HepG2 (cell line): ENCODE measurements around the gene NRP1. TPM values are rescaled to one million over a fixed set of nuclear protein-coding genes. Genes with fewer than 3 reads are reported as not detected.

Experiments used
- DR1 ChIP-seq: sonication (generic); formaldehyde crosslinking; IDR thresholded peaks from 2 replicates; pipeline ENCODE4 v1.8.0; 2021; ENCODE audit warnings: mild to moderate bottlenecking, missing genetic modification reagents, inconsistent platforms
- E2F1 ChIP-seq: sonication (generic); formaldehyde crosslinking; IDR thresholded peaks from 2 replicates; pipeline ENCODE4 v1.5.0; 2020; ENCODE audit warnings: missing genetic modification reagents
- FOSL2 ChIP-seq: sonication (generic); formaldehyde crosslinking; IDR thresholded peaks from 2 replicates; pipeline ENCODE4 v1.4.0; 2020; ENCODE audit warnings: missing genetic modification reagents
- GLI4 ChIP-seq: sonication (generic); formaldehyde crosslinking; IDR thresholded peaks from 2 replicates; pipeline ENCODE4 v1.5.1; 2020; ENCODE audit warnings: missing genetic modification reagents, mild to moderate bottlenecking, moderate library complexity, borderline replicate concordance
- ISX ChIP-seq: sonication (generic); formaldehyde crosslinking; conservative IDR thresholded peaks from 2 replicates; pipeline ENCODE4 v1.5.0; 2020; ENCODE audit warnings: missing genetic modification reagents
- JARID2 ChIP-seq: sonication (generic); formaldehyde crosslinking; IDR thresholded peaks from 2 replicates; pipeline ENCODE4 v1.8.1; 2023; ENCODE audit warnings: missing genetic modification reagents, inconsistent platforms; ENCODE audit not compliant: insufficient replicate concordance
- MIXL1 ChIP-seq: IDR thresholded peaks from 2 replicates; pipeline ENCODE4 v1.6.1; 2016
- MLX ChIP-seq: IDR thresholded peaks from 2 replicates; pipeline ENCODE4 v1.6.1; 2016
- PLRG1 ChIP-seq: fragments of 450-650 bp; conservative IDR thresholded peaks from 2 replicates; pipeline ENCODE4 v1.6.1; 2016
- RBM39 ChIP-seq: fragments of 200-400 bp; formaldehyde crosslinking; IDR thresholded peaks from one replicate; pipeline ENCODE4 v1.6.1; 2018; ENCODE audit warnings: antibody characterized with exemption, mild to moderate bottlenecking, low read depth, low read length; ENCODE audit not compliant: poor library complexity, severe bottlenecking
- TCF7L2 ChIP-seq: IDR thresholded peaks from 2 replicates; pipeline ENCODE4 v1.6.1; 2011; ENCODE audit warnings: mild to moderate bottlenecking, low read depth, low read length, moderate library complexity
- USF2 ChIP-seq, 2 experiments: sonication (generic) in 1 of 2; formaldehyde crosslinking in 1 of 2; IDR thresholded peaks; 2 replicates each; pipeline versions ENCODE4 v1.5.1 to v1.6.1; 2011 to 2020; ENCODE audit warnings: borderline replicate concordance in 1 of 2, low read depth in 1 of 2, low read length in 1 of 2, mild to moderate bottlenecking in 1 of 2, missing genetic modification reagents in 1 of 2, moderate library complexity in 1 of 2
- ZBTB25 ChIP-seq: IDR thresholded peaks from 2 replicates; pipeline ENCODE4 v1.6.1; 2018; ENCODE audit warnings: missing genetic modification reagents
- ZFP36L1 ChIP-seq: sonication (generic); formaldehyde crosslinking; IDR thresholded peaks from 2 replicates; pipeline ENCODE4 v1.8.0; 2022; ENCODE audit warnings: mild to moderate bottlenecking, missing genetic modification reagents, moderate library complexity
- ZFX ChIP-seq: sonication (generic); formaldehyde crosslinking; IDR thresholded peaks from 2 replicates; pipeline ENCODE4 v1.4.0; 2020; ENCODE audit warnings: mild to moderate bottlenecking, low read depth, missing genetic modification reagents, moderate library complexity
- ZKSCAN1 ChIP-seq: fragments of 150-350 bp; IDR thresholded peaks from 2 replicates; pipeline ENCODE4 v1.6.1; 2014; ENCODE audit warnings: low read length
- ZNF124 ChIP-seq: sonication (generic); formaldehyde crosslinking; IDR thresholded peaks from 2 replicates; pipeline ENCODE4 v1.4.0; 2020; ENCODE audit warnings: missing genetic modification reagents
- ZNF180 ChIP-seq: sonication (generic); formaldehyde crosslinking; IDR thresholded peaks from 2 replicates; pipeline ENCODE4 v1.4.0; 2020; ENCODE audit warnings: low read depth, missing genetic modification reagents, borderline replicate concordance
- ZNF512 ChIP-seq: sonication (generic); formaldehyde crosslinking; IDR thresholded peaks from 2 replicates; pipeline ENCODE4 v1.4.0; 2020; ENCODE audit warnings: mild to moderate bottlenecking, missing genetic modification reagents
- ZNF800 ChIP-seq: sonication (generic); formaldehyde crosslinking; IDR thresholded peaks from 2 replicates; pipeline ENCODE4 v1.4.0; 2020; ENCODE audit warnings: missing genetic modification reagents
- polyA plus RNA-seq, 8 experiments: library from polyadenylated mRNA; depleted of rRNA in 3 of 8; stranded (reverse) in 7 of 8; unstranded in 1 of 8; fragments of >200 nt; fragmentation: Illumina TruSeq in 4 of 8; extraction: Trizol in 4 of 8; gene quantifications; 2 replicates each; pipeline versions ENCODE4 v1.2.1 to v1.2.3, GENCODE V29; 2011 to 2016; ENCODE audit warnings: low read depth in 4 of 8, missing spikeins in 1 of 8, mixed read lengths in 1 of 8; ENCODE audit not compliant: insufficient read depth in 1 of 8
- total RNA-seq, 5 experiments: library from RNA; depleted of rRNA; stranded (reverse); fragments of >200 nt; fragmentation: Illumina TruSeq; extraction: Trizol; gene quantifications; 2 replicates each; pipeline ENCODE4 v1.2.3, GENCODE V29; 2016; ENCODE audit warnings: low read depth in 1 of 5

Gene NRP1
- total and polyA plus RNA-seq, 2 of the 13 experiments (the other 11 are each of a cell fraction or from before 2014, with no cell fraction given) = 5.3 to 5.8 TPM

- no peak for TF ChIP-seq ZNF512
- no peak for TF ChIP-seq PLRG1
- TF ChIP-seq MIXL1 = no peak
- no peak for TF ChIP-seq E2F1 (CRISPR knock-in tag)
- peak; percentile 62 for TF ChIP-seq FOSL2
- TF ChIP-seq DR1 (CRISPR knock-in tag) = no peak
- no peak for TF ChIP-seq GLI4 (CRISPR knock-in tag)
- no peak for TF ChIP-seq TCF7L2
- no peak for TF ChIP-seq ZKSCAN1
- TF ChIP-seq MLX (CRISPR knock-in tag) = no peak
- TF ChIP-seq USF2 (IDR thresholded peaks at IDR 0.05; ENCODE audit: low read depth, low read length) = no peak
- TF ChIP-seq USF2 (CRISPR knock-in tag; IDR thresholded peaks at IDR 0.05; ENCODE audit: borderline replicate concordance) = no peak
- no peak for TF ChIP-seq ISX (CRISPR knock-in tag)
- no peak for TF ChIP-seq ZNF124 (CRISPR knock-in tag)
- TF ChIP-seq RBM39 = no peak
- TF ChIP-seq ZNF800 (CRISPR knock-in tag) = no peak
- no peak; the same call in 1 of the 2 replicates for TF ChIP-seq ZBTB25
- TF ChIP-seq ZFP36L1 (CRISPR knock-in tag) = 0 out of 2 replicates have a peak, but pooled peaks have one; percentile 40
- no peak for TF ChIP-seq ZNF180
- TF ChIP-seq JARID2 (CRISPR knock-in tag) = no peak
- TF ChIP-seq ZFX (CRISPR knock-in tag) = no peak
Measured at GRCh38 chr10:33257439-33258080, 76.9 kb downstream of the NRP1 start (continued).
